ENCODE results near the gene ENPP3.

DNA sequence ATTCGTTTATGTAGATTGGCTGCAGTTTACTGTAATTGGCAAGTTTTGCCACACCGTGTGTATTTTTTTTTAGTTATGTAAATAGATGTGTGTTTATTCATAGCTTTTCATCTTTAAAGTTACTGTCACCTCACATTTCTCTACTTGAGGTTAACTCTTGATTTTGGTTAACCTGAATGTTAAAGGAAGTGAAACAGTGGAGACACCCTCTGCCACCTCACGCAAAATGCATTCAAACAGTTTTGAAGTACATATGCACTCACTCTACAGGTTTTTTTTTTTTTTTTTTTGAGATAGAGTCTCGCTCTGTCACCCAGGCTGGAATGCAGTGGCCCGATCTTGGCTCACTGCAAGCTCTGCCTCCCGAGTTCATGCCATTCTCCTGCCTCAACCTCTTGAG lies 46.4 kb downstream of the ENPP3 start:
- TF ChIP-seq, protein P1, sequence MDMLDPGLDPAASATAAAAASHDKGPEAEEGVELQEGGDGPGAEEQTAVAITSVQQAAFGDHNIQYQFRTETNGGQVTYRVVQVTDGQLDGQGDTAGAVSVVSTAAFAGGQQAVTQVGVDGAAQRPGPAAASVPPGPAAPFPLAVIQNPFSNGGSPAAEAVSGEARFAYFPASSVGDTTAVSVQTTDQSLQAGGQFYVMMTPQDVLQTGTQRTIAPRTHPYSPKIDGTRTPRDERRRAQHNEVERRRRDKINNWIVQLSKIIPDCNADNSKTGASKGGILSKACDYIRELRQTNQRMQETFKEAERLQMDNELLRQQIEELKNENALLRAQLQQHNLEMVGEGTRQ (IDR thresholded peaks at IDR 0.05; ENCODE audit: low read depth, low read length) = no peak
- TF ChIP-seq, protein P1 (CRISPR knock-in tag; IDR thresholded peaks at IDR 0.05; ENCODE audit: borderline replicate concordance) = no peak
- TF ChIP-seq, protein P2, sequence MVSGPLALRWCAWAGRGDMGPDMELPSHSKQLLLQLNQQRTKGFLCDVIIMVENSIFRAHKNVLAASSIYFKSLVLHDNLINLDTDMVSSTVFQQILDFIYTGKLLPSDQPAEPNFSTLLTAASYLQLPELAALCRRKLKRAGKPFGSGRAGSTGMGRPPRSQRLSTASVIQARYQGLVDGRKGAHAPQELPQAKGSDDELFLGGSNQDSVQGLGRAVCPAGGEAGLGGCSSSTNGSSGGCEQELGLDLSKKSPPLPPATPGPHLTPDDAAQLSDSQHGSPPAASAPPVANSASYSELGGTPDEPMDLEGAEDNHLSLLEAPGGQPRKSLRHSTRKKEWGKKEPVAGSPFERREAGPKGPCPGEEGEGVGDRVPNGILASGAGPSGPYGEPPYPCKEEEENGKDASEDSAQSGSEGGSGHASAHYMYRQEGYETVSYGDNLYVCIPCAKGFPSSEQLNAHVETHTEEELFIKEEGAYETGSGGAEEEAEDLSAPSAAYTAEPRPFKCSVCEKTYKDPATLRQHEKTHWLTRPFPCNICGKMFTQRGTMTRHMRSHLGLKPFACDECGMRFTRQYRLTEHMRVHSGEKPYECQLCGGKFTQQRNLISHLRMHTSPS (CRISPR knock-in tag; IDR thresholded peaks at IDR 0.05; ENCODE audit: low read depth) = no peak
- TF ChIP-seq, protein P3, sequence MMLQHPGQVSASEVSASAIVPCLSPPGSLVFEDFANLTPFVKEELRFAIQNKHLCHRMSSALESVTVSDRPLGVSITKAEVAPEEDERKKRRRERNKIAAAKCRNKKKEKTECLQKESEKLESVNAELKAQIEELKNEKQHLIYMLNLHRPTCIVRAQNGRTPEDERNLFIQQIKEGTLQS (CRISPR knock-in tag; IDR thresholded peaks at IDR 0.05) = no peak
- TF ChIP-seq EED (CRISPR knock-in tag; IDR thresholded peaks at IDR 0.05) = no peak
- no peak for TF ChIP-seq ZBTB1 (CRISPR knock-in tag; IDR thresholded peaks at IDR 0.05; ENCODE audit: borderline replicate concordance)
- no peak for TF ChIP-seq KDM4B (CRISPR knock-in tag; IDR thresholded peaks at IDR 0.05)
